D721Med (cell line): ENCODE data around the gene PRRG4.

Source experiments
- DNase-seq: peaks from one replicate; pipeline ENCODE4 v3.0.0; 2011; ENCODE audit warnings: low spot score; ENCODE audit not compliant: insufficient read length
- FAIRE-seq: peaks from 2 replicates; lab custom pipeline; 2011; peaks lifted over from hg19 to GRCh38; lab: Jason Lieb, UNC
- TF ChIP-seq, protein P1 (sequence below): IDR thresholded peaks from 2 replicates; pipeline ENCODE4 v1.5.1; 2012; ENCODE audit warnings: mild to moderate bottlenecking, control low read depth; ENCODE audit not compliant: insufficient read depth; ENCODE audit errors: missing control alignments

The PRRG4 gene

DNA sequence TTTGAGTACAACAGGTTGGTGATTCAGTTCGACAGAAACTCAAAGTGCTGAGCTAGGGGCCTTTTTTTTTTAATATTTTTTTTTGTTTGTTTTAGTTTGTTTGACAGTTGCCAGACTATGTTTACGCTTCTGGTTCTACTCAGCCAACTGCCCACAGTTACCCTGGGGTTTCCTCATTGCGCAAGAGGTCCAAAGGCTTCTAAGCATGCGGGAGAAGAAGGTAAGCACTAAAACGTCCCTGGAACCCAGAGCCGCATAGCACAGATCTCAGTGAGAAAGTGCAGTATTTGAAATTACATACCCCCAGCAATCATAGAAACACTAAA is 649 bp downstream of the PRRG4 start:
- FAIRE-seq (no peak), DNase-seq (no peak)
- TF ChIP-seq, protein P1, sequence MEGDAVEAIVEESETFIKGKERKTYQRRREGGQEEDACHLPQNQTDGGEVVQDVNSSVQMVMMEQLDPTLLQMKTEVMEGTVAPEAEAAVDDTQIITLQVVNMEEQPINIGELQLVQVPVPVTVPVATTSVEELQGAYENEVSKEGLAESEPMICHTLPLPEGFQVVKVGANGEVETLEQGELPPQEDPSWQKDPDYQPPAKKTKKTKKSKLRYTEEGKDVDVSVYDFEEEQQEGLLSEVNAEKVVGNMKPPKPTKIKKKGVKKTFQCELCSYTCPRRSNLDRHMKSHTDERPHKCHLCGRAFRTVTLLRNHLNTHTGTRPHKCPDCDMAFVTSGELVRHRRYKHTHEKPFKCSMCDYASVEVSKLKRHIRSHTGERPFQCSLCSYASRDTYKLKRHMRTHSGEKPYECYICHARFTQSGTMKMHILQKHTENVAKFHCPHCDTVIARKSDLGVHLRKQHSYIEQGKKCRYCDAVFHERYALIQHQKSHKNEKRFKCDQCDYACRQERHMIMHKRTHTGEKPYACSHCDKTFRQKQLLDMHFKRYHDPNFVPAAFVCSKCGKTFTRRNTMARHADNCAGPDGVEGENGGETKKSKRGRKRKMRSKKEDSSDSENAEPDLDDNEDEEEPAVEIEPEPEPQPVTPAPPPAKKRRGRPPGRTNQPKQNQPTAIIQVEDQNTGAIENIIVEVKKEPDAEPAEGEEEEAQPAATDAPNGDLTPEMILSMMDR, result no peak

DNA sequence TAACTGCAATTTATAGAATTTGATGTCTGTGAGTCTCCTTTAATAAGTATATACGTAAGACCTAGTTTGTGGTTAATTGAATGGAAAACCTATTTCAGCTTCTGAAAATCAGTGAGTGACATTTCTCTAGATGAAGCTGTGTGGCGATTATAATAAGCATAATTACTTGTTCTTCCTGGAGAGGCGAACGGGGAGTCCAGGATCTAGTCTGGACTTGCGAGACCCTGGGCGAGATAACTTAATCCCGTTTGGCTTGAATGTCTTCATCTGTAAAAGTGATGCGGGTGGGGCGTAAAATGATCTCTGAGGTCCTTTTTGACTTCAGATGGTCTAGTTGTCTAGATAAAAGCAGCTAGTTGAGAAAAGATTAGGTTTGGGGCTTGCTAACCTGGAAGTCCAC is 1.1 kb downstream of the PRRG4 start:
- DNase-seq (no peak), FAIRE-seq (no peak)
- TF ChIP-seq, protein P1, result no peak

DNA sequence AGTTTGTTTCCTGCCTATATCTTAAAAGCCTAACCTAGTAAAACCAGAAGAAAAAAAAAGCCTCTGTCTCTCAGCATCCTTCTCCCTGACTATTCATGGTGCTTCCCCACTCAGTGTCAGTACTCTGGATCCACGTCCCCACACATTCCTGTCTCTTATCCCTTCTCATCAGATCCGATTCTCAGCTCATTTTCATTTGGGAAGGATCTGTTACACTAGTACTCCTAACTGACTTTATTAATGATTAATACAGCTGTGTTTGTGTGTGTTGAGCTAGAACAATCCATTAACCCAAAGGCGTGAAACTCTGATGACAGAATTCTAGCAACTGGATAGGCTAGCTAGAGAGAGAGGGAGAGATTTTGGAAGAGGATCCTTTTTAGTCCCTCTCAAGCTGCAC is 1.5 kb downstream of the PRRG4 start:
- TF ChIP-seq, protein P1, result no peak
- FAIRE-seq (no peak), DNase-seq (no peak)

DNA sequence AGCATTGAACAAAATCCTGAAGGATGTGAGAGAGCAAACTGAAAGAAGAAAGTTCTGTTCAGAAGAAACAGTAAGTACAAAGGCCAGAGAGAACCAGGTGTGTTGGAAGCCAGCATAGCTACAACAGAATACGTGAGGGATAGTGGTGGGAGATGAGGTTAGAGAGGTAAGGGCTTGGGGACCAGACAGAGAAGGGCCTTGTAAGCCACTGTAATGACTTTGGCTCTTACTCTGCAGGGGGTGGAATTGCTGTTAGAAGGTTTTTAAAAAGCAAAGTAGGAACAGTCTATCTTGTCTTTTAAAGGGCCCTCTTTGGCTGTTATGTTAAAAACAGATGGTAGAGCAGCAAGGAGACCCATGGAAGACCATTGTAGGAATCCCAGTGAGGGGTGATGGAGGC is 4.2 kb downstream of the PRRG4 start:
- TF ChIP-seq, protein P1, result no peak
- no peak for FAIRE-seq
- no peak for DNase-seq

DNA sequence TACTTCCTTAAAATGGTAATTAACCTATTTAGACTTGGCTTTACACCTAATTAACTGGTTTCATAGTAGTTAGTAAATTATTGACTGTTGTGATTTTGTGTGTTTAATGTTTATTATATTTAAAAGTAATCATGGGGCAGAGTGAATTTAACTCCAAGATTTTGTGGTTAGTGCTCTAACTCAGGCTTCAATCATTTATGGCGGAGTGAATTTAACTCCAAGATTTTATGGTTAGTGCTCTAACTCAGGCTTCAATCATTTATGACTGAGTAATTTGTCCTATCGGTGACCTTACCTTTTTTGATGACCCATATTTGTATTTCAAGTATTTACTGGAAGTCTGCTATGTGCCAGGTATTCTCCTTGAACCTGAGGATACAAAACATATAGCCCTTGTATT is 7.2 kb downstream of the PRRG4 start:
- DNase-seq, result no peak
- FAIRE-seq, result no peak
- TF ChIP-seq, protein P1, result no peak

DNA sequence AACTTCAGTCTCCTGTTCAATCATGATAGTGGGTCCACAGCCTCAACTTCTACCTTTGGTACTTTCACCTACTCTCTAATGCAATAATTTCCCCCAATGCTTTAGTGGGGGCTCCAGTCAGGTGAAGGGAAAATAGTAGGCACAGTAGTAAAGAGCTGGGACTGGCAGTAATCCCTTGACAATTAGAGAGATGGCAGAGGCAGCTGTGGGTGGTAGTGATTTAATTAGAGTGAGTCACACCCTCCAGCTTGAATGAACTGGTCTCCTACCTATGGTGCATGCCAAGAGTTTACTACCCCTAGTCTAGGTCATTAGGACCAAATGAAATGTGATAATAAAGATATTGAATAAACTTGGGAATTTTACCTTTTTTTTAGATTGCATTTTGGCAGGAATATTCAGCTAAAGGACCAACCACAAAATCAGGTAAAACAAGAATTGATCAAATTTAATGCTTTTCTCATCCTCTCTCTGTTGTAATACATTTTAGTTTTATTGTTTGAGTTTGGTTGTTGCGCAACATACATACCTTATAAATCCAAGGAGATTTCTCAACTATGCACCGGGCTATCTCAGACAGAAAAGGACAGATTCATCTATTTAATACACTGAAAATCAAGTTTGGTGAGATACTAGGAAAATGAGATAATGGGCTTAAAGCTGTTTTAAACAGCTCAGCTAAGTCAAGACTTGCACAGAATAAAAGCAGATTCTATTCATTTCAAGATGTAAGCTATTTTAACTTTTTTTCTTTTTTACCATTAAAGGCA is 9.0 kb downstream of the PRRG4 start:
- no peak for FAIRE-seq
- TF ChIP-seq, protein P1, result no peak
- no peak for DNase-seq

DNA sequence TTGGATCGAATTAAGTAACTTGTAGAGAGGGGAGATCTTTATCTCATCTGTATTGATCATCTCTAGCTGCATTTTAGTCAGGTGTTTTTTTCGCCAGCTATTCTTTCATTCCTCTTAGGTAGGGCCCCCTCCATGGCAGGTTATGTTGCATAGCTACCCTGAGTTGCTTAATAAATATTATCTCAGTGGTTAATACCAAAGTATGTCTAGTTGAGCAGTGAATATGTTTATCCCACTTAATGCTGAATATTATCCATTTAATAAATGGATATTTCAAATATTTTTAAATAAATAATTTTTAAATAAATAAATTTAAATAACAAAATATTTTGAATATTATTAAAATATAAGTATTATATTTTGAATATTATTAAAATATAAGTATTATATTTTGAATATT is 9.6 kb downstream of the PRRG4 start:
- DNase-seq (no peak), FAIRE-seq (no peak)
- TF ChIP-seq, protein P1, result no peak
